ENCODE results near the gene FHIT.

FHIT gene

DNA sequence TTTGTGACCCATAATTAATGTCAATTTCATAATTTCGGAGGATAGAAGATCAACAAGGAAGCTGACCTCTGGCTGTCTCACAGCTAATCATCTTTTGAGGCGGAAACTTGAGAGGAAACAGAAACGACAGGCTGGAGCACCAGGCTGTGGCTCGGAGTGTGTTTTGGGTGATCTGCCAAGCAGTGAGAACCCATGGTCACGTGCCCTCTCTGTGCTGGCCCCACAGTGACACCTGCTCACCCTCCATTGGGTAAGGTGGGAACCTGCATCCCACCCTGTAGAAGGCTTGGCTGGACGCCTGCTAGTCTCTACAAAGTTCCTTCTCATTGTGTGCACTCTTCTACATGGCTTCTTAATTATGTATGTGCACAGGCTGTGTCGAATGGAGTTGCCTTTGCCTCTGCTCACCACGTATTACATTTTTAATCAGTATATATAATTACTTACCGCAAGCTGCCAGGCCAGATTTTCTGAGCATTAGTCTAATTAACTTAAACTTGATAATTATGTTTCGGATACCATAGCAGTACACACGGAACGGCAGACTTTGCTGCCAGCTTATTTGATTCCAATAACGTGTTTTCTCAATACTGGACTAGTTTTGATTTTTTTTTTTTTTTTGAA is 1482.0 kb downstream of the FHIT start:
- no peak for DNase-seq

- no peak for DNase-seq
These were observed 1484.9 kb downstream of the FHIT start for GRCh38 chr3:59766200-59766872.

GRCh38 chr3:59764171-59764570 is 1487.1 kb downstream of the FHIT start:
- DNase-seq, result no peak

DNA sequence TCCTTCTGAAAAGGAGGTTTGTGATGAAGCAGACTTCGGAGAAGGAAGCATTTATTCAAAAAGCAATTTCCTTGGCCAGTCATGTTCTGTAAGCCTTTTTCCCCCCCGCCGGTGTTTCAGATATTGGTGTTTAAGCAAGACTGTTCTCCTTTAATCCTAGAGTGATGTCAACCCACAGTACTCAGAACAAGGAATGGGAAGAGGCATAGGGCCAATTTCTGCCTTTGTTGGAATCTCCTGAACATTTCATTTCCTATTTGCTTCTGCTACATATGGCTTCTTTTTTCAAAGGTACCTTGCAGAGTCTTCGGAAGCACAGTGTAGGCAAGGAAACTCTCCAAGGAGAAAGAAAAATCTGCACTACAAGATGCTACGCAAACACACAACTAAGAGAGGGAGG is 1488.3 kb downstream of the FHIT start:
- DNase-seq, result no peak

GRCh38 chr3:59759298-59760031 is 1491.8 kb downstream of the FHIT start:
- DNase-seq, result no peak

GRCh38 chr3:59758672-59759071 is 1492.6 kb downstream of the FHIT start:
- no peak for DNase-seq

DNA sequence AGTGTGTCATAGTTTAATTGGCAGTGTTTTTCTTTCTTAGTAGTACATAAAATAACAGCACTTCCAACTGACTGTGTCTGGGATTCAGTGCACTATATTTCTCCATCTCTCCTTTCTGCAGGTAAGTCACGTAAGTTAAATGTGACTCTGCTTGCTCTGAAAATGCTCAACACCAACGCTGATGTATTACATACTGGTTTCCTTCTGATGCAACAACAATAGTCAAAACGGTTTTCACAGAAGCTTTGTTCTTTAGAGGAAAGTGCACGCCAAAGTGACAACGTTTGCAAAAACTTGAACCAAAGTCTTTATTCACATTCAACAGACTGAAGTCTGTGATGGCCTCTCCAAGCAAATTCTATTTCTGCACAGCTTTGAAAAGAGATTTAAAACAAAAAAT is 1494.3 kb downstream of the FHIT start:
- no peak for DNase-seq

GRCh38 chr3:59754456-59755129 is 1496.7 kb downstream of the FHIT start:
- DNase-seq, result no peak

DNA sequence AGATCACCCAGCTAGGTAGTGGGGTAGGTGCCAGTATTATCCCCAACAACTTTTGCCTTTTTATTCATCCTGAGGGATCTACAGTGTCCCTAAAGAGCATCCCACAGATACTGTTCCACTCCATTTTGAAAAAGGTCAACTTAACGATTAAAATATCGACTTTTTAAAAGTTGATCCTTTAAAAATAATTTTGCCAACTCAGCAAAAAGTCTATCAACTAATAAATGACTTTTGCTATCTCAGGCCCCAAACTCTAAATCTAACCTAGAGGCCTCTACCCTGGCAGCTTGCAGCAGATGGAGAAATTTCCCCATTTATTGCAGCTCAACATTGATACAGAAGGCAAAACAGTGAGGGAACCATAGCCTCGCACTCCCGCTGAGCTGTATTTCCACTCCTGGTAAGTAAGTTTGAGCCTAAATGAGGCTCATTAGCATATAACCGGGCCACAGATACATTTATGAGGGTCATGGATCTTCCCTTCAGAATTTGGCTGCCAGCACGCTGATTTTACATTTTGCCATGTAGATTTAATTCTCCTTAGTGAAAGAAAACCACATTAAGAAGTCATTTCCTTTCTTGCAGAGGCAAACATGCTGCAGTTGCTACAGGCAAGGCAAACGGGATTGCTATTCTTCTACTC is 1497.3 kb downstream of the FHIT start:
- DNase-seq, result no peak

DNA sequence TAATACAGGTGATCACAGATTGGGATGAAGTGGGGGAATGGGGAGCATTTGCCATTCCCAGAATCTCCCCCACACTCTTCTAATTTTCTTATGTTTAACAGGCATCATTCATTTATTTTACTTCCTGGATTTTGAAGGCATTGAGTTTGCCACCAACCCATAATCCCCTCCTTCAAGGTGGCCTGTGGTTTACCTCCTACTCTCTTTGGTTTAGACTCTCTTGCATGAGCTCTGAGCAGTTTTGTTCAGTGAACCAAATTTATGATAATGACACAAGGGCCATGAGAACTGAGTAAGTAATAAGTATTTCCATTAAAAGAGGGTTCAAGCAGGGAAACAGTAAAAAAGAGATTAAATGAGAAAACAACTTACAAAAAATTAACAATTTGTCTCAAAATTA is 1498.3 kb downstream of the FHIT start:
- DNase-seq, result no peak

- no peak for DNase-seq
These were observed 1499.6 kb downstream of the FHIT start for GRCh38 chr3:59751606-59752005.

DNA sequence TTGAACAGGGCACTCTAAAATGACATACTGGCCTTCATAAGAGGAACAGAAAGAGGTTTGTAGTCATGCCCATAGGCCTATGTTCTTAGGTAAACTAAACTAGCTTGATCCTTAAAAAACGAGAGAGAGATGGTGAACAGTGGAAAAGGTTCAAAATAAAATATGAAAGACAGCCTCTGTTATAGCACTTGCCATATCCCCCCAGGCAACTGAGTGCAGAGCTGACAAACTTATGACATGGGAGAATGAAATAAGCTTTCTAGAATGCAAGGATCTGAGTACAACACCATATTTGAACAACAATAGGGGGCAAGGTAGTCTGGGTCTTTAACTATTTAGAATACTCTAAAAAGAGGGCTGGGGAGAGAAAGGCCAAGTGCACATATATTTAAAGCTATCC is 1500.9 kb downstream of the FHIT start:
- no peak for DNase-seq

DNA sequence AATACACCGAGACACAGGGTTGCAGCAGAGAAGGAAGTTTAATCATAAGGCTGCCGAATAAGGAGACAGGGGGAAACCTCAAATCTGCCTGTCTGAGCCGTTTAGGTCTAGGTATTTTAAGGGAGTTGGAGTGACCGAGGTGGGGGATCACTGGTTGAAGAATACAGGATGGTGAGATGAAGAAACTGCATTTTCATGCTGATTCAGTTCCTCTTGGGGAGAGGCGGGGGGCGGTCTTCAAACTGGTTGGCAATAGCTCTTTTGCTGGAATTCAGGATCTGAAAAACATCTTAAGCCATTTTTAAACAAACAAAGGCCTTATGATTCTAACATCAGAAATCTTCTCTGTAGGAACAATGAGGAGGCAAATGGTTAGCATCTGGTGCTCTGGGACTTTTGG is 1502.0 kb downstream of the FHIT start:
- DNase-seq, result no peak

GRCh38 chr3:59746585-59746984 is 1504.7 kb downstream of the FHIT start:
- no peak for DNase-seq

DNA sequence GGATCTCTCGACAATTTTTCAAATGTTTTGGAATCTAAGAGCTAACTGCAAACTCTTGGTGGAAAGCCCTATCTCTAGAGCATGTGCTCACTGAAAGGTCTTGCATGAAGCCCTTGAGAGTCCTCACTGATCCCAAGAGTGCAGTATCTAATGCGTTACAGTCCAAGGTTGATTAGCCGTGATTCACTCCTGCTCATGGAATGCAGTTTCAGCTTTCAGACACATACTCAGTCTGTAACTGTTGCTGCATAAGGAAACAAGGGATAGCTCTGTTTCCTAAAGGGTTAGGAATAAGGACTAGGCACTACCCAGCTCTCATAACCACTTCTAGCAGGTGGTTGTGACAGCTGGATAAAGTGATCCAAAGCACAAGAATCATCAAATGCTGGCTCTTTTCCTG is 1514.0 kb downstream of the FHIT start:
- no peak for DNase-seq

GRCh38 chr3:59734061-59734460 is 1517.2 kb downstream of the FHIT start:
- DNase-seq, result no peak

- no peak for DNase-seq
These were observed 1518.0 kb downstream of the FHIT start for GRCh38 chr3:59733041-59733809.

DNA sequence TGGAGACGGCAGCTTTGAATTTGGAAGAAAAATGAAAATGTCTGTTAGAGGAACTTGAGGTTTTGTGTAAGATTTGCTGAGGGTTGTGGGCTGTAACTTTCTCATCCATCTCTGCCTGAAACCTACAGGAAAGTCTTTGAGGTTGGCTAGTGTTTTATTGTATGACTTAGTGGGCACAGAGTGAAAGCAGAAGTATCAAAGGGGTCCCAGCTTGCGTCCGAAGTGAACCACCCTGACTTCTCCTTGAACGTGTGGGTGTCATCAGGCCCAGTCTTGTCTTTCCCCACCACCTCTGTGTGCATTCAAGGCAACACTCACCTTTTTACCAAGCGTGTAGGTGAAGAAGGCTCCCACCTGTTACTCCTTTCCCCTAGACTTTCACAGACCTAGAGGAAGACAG is 1519.3 kb downstream of the FHIT start:
- no peak for DNase-seq

- no peak for DNase-seq
These were observed 1520.7 kb downstream of the FHIT start for GRCh38 chr3:59730591-59730990.

DNA sequence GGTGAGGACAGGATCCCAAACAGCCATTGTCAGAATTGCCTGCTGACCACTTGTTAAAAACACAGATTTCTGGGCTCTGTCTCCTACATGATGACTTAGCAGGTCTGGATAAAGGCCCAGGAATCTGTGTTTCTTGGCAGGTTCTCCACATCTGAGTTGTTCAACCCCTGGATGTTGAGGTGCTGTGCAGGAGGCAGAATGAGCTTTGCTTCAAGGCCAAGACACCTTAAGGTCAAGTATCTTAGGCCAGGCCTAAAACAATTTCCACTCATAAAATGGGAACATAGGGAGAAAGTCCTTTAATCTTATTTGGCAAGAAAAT is 1522.7 kb downstream of the FHIT start:
- DNase-seq, result no peak

DNA sequence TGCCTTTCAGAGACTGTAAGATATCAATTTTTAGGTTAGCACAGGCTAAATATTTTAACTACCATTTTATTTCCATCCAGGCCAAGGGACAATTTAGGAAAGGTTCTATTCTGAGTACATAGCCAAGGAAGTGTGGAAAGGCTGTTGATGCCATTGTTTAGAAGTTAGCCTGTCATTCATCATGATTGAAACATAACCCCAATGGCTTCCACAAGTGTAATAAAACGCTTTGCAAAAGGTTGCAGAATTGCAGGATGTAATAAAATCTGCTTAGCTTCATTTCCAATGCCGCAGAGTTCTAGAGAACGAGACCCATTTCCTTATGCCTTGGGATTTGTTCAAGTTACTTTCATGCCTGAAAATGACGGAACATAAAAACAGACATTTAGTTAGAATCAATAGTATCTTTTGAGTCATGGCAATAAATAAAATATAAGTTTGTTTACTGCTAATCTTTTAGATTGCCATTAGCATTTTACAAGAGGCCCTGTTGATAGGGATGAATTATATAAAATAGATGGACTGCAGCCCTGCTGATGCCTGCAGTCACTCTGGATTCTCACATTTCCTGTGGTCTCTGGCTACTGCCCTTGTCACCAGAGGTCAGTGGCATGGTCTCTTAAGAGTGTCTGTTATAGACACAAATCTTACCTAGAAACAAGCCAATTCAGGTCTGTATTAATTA is 1523.2 kb downstream of the FHIT start:
- DNase-seq, result no peak

DNA sequence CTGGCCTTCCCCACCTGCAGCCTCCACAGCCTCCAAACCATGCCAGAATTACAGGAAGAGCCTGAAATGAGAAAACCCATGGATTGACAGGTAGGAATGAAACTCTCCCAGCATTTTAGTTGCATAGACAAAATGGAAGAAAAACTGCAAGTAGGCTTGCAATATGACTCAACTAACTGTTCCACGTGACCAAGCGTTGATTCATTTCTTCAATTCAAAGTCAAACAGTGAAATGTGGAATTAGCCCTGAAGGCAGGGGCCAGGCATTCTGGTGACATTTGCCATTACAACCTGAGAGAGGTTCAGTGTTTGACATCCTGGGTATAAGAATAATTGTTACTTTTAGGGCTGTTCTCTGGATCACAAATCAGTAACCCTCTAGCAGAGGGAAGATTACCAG is 1525.0 kb downstream of the FHIT start:
- DNase-seq, result no peak

All from activated gamma-delta T cell treated with Interleukin-2 at 50 U/mL for 16 hours (primary cell).